LNCAP (cell line): ENCODE data around the gene MRGPRD.

Experiments
- CTCF ChIP-seq: fragments of 450-650 bp; IDR thresholded peaks from 2 replicates; pipeline ENCODE4 v1.5.1; 2017; ENCODE audit warnings: mild to moderate bottlenecking

MRGPRD gene

GRCh38 chr11:68959465-68960293 is 21.1 kb downstream of the MRGPRD start:
- no peak for TF ChIP-seq CTCF

- TF ChIP-seq CTCF: no peak
Observed at GRCh38 chr11:68958211-68958610, 22.6 kb downstream of the MRGPRD start.

- TF ChIP-seq CTCF: no peak
Observed at GRCh38 chr11:68956547-68957254, 24.1 kb downstream of the MRGPRD start.

- no peak; the same call in 1 of the 2 replicates for TF ChIP-seq CTCF
Observed at GRCh38 chr11:68956142-68956541, 24.6 kb downstream of the MRGPRD start.

- no peak for TF ChIP-seq CTCF
Observed at GRCh38 chr11:68955607-68955958, 25.2 kb downstream of the MRGPRD start.

- TF ChIP-seq CTCF: no peak
Observed at GRCh38 chr11:68954836-68955606, 25.8 kb downstream of the MRGPRD start.

GRCh38 chr11:68950762-68951161 is 30.0 kb downstream of the MRGPRD start:
- TF ChIP-seq CTCF: no peak
